HTR-8/SVneo (cell line): ENCODE data around the gene MUSTN1.

ENCODE experiments used
- DNase-seq: peaks from one replicate; pipeline ENCODE4 v3.0.0; 2011; ENCODE audit warnings: low spot score, mixed read lengths; ENCODE audit not compliant: insufficient read length
- FAIRE-seq: peaks from 2 replicates; lab custom pipeline; 2011; peaks lifted over from hg19 to GRCh38; lab: Jason Lieb, UNC

The MUSTN1 gene

GRCh38 chr3:52834871-52835501 lies at the start of gene MUSTN1:
TSS of gene MUSTN1 (minus strand) at chr3:52835019. CDS start at chr3:52834948, 71 bp downstream.
- no peak for FAIRE-seq
- no peak for DNase-seq

GRCh38 chr3:52882377-52882776 lies 47.6 kb upstream of the MUSTN1 start:
- no peak for FAIRE-seq
- no peak for DNase-seq

GRCh38 chr3:52881871-52882270 lies 47.1 kb upstream of the MUSTN1 start:
- DNase-seq (no peak), FAIRE-seq (no peak)

- FAIRE-seq = no peak
- no peak for DNase-seq
These were observed 45.7 kb upstream of the MUSTN1 start for GRCh38 chr3:52880474-52880873.

GRCh38 chr3:52880047-52880446 lies 45.2 kb upstream of the MUSTN1 start:
- FAIRE-seq (no peak), DNase-seq (no peak)

- DNase-seq = no peak
- no peak for FAIRE-seq
These were observed 44.8 kb upstream of the MUSTN1 start for GRCh38 chr3:52879581-52879980.

GRCh38 chr3:52879090-52879489 lies 44.3 kb upstream of the MUSTN1 start:
- DNase-seq (no peak), FAIRE-seq (no peak)

- no peak for DNase-seq
- peak; percentile 28 for FAIRE-seq
These were observed 42.3 kb upstream of the MUSTN1 start for GRCh38 chr3:52877085-52877484.

GRCh38 chr3:52874864-52875587 lies 40.2 kb upstream of the MUSTN1 start:
- DNase-seq (no peak), FAIRE-seq (no peak)

GRCh38 chr3:52874160-52874701 lies 39.4 kb upstream of the MUSTN1 start:
- no peak for FAIRE-seq

GRCh38 chr3:52873433-52874159 lies 38.8 kb upstream of the MUSTN1 start:
- DNase-seq (no peak), FAIRE-seq (no peak)

More at GRCh38 chr3:52874160-52874701, 39.4 kb upstream of the MUSTN1 start:
- no peak for DNase-seq

GRCh38 chr3:52872245-52872644 lies 37.4 kb upstream of the MUSTN1 start:
- no peak for DNase-seq
- FAIRE-seq = no peak

GRCh38 chr3:52871761-52872160 lies 36.9 kb upstream of the MUSTN1 start:
- FAIRE-seq = no peak
- no peak for DNase-seq

GRCh38 chr3:52870471-52870870 lies 35.7 kb upstream of the MUSTN1 start:
- FAIRE-seq (peak; percentile 38), DNase-seq (no peak)

- FAIRE-seq = no peak
- no peak for DNase-seq
These were observed 31.6 kb upstream of the MUSTN1 start for GRCh38 chr3:52866427-52866826.

- DNase-seq = no peak
- no peak for FAIRE-seq
These were observed 31.2 kb upstream of the MUSTN1 start for GRCh38 chr3:52865994-52866393.

GRCh38 chr3:52860424-52860768 lies 25.6 kb upstream of the MUSTN1 start:
- FAIRE-seq (no peak), DNase-seq (no peak)

GRCh38 chr3:52859686-52860423 lies 25.0 kb upstream of the MUSTN1 start:
- FAIRE-seq = no peak
- DNase-seq = no peak

GRCh38 chr3:52857864-52858263 lies 23.0 kb upstream of the MUSTN1 start:
- DNase-seq (no peak), FAIRE-seq (no peak)

GRCh38 chr3:52857133-52857532 lies 22.3 kb upstream of the MUSTN1 start:
- FAIRE-seq (no peak), DNase-seq (no peak)
